Choroid plexus epithelial cell (primary cell): ENCODE results near the gene ATP8B3.

ENCODE experiments used
- DNase-seq: peaks from one replicate; pipeline ENCODE4 v3.0.0-alpha.2; 2010; ENCODE audit warnings: low read depth
- H3K4me3 ChIP-seq: 2 replicates; pipeline ENCODE4 v1.5.1; 2011; ENCODE audit warnings: low read depth, mild to moderate bottlenecking, control low read depth, low read length, moderate library complexity
- CTCF ChIP-seq: conservative IDR thresholded peaks from 2 replicates; pipeline ENCODE4 v1.5.1; 2011; ENCODE audit warnings: low read depth, mild to moderate bottlenecking, control low read depth, inconsistent platforms, low read length, moderate library complexity

ATP8B3 gene

GRCh38 chr19:1796395-1797142 is 15.5 kb downstream of the ATP8B3 start:
- H3K4me3 ChIP-seq = no peak overlapping the region
- DNase-seq = no peak
- TF ChIP-seq CTCF = no peak

GRCh38 chr19:1794424-1795172 is 17.5 kb downstream of the ATP8B3 start:
- no peak for DNase-seq
- TF ChIP-seq CTCF = no peak
- H3K4me3 ChIP-seq = no peak overlapping the region

GRCh38 chr19:1791879-1792278 is 20.2 kb downstream of the ATP8B3 start:
- H3K4me3 ChIP-seq = no peak overlapping the region

GRCh38 chr19:1790054-1790792 is 21.9 kb downstream of the ATP8B3 start:
- no peak overlapping the region for H3K4me3 ChIP-seq
- TF ChIP-seq CTCF = no peak
- no peak for DNase-seq

More at GRCh38 chr19:1791879-1792278, 20.2 kb downstream of the ATP8B3 start:
- DNase-seq = no peak
- no peak for TF ChIP-seq CTCF

GRCh38 chr19:1789261-1790041 is 22.6 kb downstream of the ATP8B3 start:
- H3K4me3 ChIP-seq = no peak overlapping the region
- DNase-seq = no peak
- TF ChIP-seq CTCF = no peak

GRCh38 chr19:1787116-1787515 is 25.0 kb downstream of the ATP8B3 start:
- no peak for DNase-seq
- no peak for TF ChIP-seq CTCF
- no peak overlapping the region for H3K4me3 ChIP-seq
